GM12878 (cell line): ENCODE results near the gene IER3. TPM values are rescaled to one million over a fixed set of nuclear protein-coding genes. Genes with fewer than 3 reads are reported as not detected.

ENCODE experiments used
- ATAC-seq: fragments of 200-7000 bp; cut with Tn5 transposase; 3 replicates; pipeline ENCODE4 v1.9.1; 2020; ENCODE audit warnings: mild to moderate bottlenecking, moderate library complexity
- BruUV-seq: library from RNA; stranded (reverse); fragments of 400-500 nt; replicated peaks from 2 replicates; lab custom pipeline; 2021; lab: Mats Ljungman, UMichigan
- CTCF ChIA-PET: fragments of 300-600 bp; sonication (Branson Sonifier 250); formaldehyde crosslinking; extraction: SDS; loops from one replicate; lab custom pipeline; 2021; ENCODE audit warnings: inconsistent platforms; lab: Yijun Ruan, JAX
- POLR2A ChIA-PET: fragments of 350-600 bp; formaldehyde crosslinking; extraction: SDS; loops from one replicate; lab custom pipeline; 2021; ENCODE audit warnings: inconsistent platforms; lab: Charles Lee
- RAD21 ChIA-PET: fragments of 300-600 bp; sonication (Branson Sonifier 250); formaldehyde crosslinking; loops from one replicate; lab custom pipeline; 2023; ENCODE audit warnings: antibody characterized with exemption; ENCODE audit not compliant: unreplicated experiment; lab: Charles Lee
- SMC1A ChIA-PET: fragments of 300-600 bp; sonication (Branson Sonifier 250); formaldehyde crosslinking; loops from one replicate; lab custom pipeline; 2023; ENCODE audit not compliant: unreplicated experiment, uncharacterized antibody; lab: Charles Lee
- DNase-seq: peaks from one replicate; pipeline ENCODE4 v3.0.0-alpha.2; 2011; ENCODE audit warnings: low read depth, low spot score
- FAIRE-seq: peaks from 3 replicates; lab custom pipeline; 2011; peaks lifted over from hg19 to GRCh38; lab: Jason Lieb, UNC
- H2AFZ ChIP-seq: 2 replicates; pipeline ENCODE4 v1.6.0; 2011; ENCODE audit warnings: low read depth, low read length, control low read depth; ENCODE audit not compliant: control insufficient read depth
- H3K27ac ChIP-seq: 2 replicates; pipeline ENCODE4 v1.5.1; 2011; ENCODE audit warnings: control low read depth; ENCODE audit not compliant: control insufficient read depth, insufficient read depth
- H3K27me3 ChIP-seq, 2 experiments: replicated peaks in 1 of 2; 2 replicates each; pipeline versions ENCODE4 v1.6.0 to v1.6.1; 2011; ENCODE audit warnings: low read length in 1 of 2; ENCODE audit not compliant: control insufficient read depth in 2 of 2, insufficient read depth in 2 of 2
- H3K36me3 ChIP-seq, 2 experiments: 2 replicates each; pipeline ENCODE4 v1.5.1; 2011; ENCODE audit warnings: low read length in 1 of 2; ENCODE audit not compliant: control insufficient read depth in 2 of 2, insufficient read depth in 2 of 2
- H3K4me1 ChIP-seq: 2 replicates; pipeline ENCODE4 v1.6.1; 2011; ENCODE audit warnings: mild to moderate bottlenecking, low read length, moderate library complexity, mixed read lengths; ENCODE audit not compliant: control insufficient read depth, insufficient read depth
- H3K4me2 ChIP-seq: 2 replicates; pipeline ENCODE4 v1.6.0; 2011; ENCODE audit warnings: control low read depth; ENCODE audit not compliant: control insufficient read depth, insufficient read depth
- H3K4me3 ChIP-seq: fragments of 200-600 bp; sonication (generic); 2 replicates; pipeline ENCODE4 v1.5.1; 2016
- H3K79me2 ChIP-seq: 2 replicates; pipeline ENCODE4 v1.6.0; 2011; ENCODE audit warnings: low read length; ENCODE audit not compliant: control insufficient read depth, insufficient read depth
- H3K9ac ChIP-seq: 2 replicates; pipeline ENCODE4 v1.8.0; 2011; ENCODE audit warnings: low read length, control low read depth, mixed read lengths; ENCODE audit not compliant: control insufficient read depth, insufficient read depth
- H3K9me3 ChIP-seq: replicated peaks from 3 replicates; pipeline ENCODE4 v1.5.1; 2011; ENCODE audit warnings: mild to moderate bottlenecking, low read length; ENCODE audit not compliant: control insufficient read depth, insufficient read depth
- H4K20me1 ChIP-seq: 2 replicates; pipeline ENCODE4 v1.6.0; 2011; ENCODE audit not compliant: control insufficient read depth, insufficient read depth
- ASH2L ChIP-seq: fragments of 300-600, 200-600 bp; sonication (generic); IDR thresholded peaks from 2 replicates; pipeline ENCODE4 v1.6.1; 2017; ENCODE audit warnings: low read depth, mild to moderate bottlenecking, borderline replicate concordance
- BRCA1 ChIP-seq: IDR thresholded peaks from 2 replicates; pipeline ENCODE4 v1.6.1; 2011; ENCODE audit warnings: low read depth, low read length, improper control_type of control experiment
- CBX3 ChIP-seq: fragments of 200-600 bp; sonication (generic); IDR thresholded peaks from 2 replicates; pipeline ENCODE4 v1.6.1; 2016; ENCODE audit warnings: low read depth, borderline replicate concordance
- DPF2 ChIP-seq: fragments of 450-650 bp; IDR thresholded peaks from 2 replicates; pipeline ENCODE4 v1.6.1; 2017; ENCODE audit warnings: mild to moderate bottlenecking
- IKZF1 ChIP-seq: fragments of 450-650 bp; conservative IDR thresholded peaks from 2 replicates; pipeline ENCODE4 v1.6.1; 2017; ENCODE audit warnings: antibody characterized with exemption, mild to moderate bottlenecking
- MYC ChIP-seq: IDR thresholded peaks from 2 replicates; pipeline ENCODE4 v1.6.1; 2011; ENCODE audit warnings: mild to moderate bottlenecking, low read length, moderate library complexity, inconsistent platforms; ENCODE audit not compliant: insufficient read depth, insufficient replicate concordance, insufficient read length, severe bottlenecking
- PAX8 ChIP-seq: fragments of 450-650 bp; IDR thresholded peaks from 2 replicates; pipeline ENCODE4 v1.6.1; 2017; ENCODE audit warnings: mild to moderate bottlenecking, moderate library complexity
- RAD21 ChIP-seq: IDR thresholded peaks from 2 replicates; pipeline ENCODE4 v1.6.1; 2011; ENCODE audit warnings: mild to moderate bottlenecking, low read depth, low read length, moderate library complexity; ENCODE audit not compliant: insufficient read depth
- SP1 ChIP-seq: IDR thresholded peaks from one replicate; pipeline ENCODE4 v1.6.1; 2011; ENCODE audit warnings: low read depth, low read length
- TAF1 ChIP-seq: IDR thresholded peaks from 2 replicates; pipeline ENCODE4 v1.6.1; 2011; ENCODE audit warnings: mild to moderate bottlenecking, low read depth, low read length, borderline replicate concordance
- TBL1XR1 ChIP-seq: IDR thresholded peaks from 2 replicates; pipeline ENCODE4 v1.6.1; 2012; ENCODE audit warnings: low read depth, low read length, improper control_type of control experiment
- TCF12 ChIP-seq: IDR thresholded peaks from 2 replicates; pipeline ENCODE4 v1.6.1; 2011; ENCODE audit warnings: low read depth, mild to moderate bottlenecking, low read length
- TCF7 ChIP-seq: IDR thresholded peaks from 2 replicates; pipeline ENCODE4 v1.6.1; 2014; ENCODE audit warnings: antibody characterized with exemption, borderline replicate concordance
- ZNF384 ChIP-seq: IDR thresholded peaks from 2 replicates; pipeline ENCODE4 v1.6.1; 2012; ENCODE audit warnings: low read depth, mild to moderate bottlenecking, low read length, improper control_type of control experiment, borderline replicate concordance
- WGBS: methylation state at CpG from one replicate; pipeline ENCODE4 v1.1.6; 2016; ENCODE audit warnings: low lambda C conversion rate; ENCODE audit not compliant: insufficient replicate concordance, insufficient coverage; ENCODE audit errors: missing lambda C conversion rate; 5-methylcytosine and 5-hydroxymethylcytosine counted together
- in situ Hi-C: fragments of 300-500 bp; cut with MboI; formaldehyde crosslinking; loops from 9 replicates; pipeline ENCODE4 v1.14.3; 2018; ENCODE audit warnings: mixed read lengths
- intact Hi-C: fragments of 100-400 bp; cut with micrococcal nuclease; formaldehyde crosslinking; loops from one replicate; pipeline ENCODE4 v1.14.2; 2022; ENCODE audit not compliant: unreplicated experiment
- polyA plus RNA-seq, 11 experiments: library from polyadenylated mRNA; depleted of rRNA in 4 of 11; unstranded in 6 of 11; stranded (reverse) in 5 of 11; fragments of >200 nt; fragmentation: Nextera tagmentation in 4 of 11; fragmentation: Illumina TruSeq in 1 of 11; extraction: Ambion mirVana in 4 of 11; extraction: Trizol in 1 of 11; gene quantifications; 1 replicate in 1 of 11; 2 replicates in 10 of 11; pipeline versions ENCODE4 v1.2.1 to v1.2.3, GENCODE V29; 2011 to 2016; ENCODE audit warnings: inconsistent platforms in 2 of 11, missing spikeins in 2 of 11, low read depth in 1 of 11
- total RNA-seq, 4 experiments: library from RNA; depleted of rRNA in 3 of 4; stranded (reverse); fragments of >200 nt in 3 of 4; fragmentation: Illumina TruSeq in 1 of 4; extraction: Trizol in 1 of 4; gene quantifications; 2 replicates each; pipeline versions ENCODE4 v1.2.1 to v1.2.3, GENCODE V29; 2013 to 2021
- TF ChIP-seq, protein P1 (sequence below): fragments of 450-650 bp; IDR thresholded peaks from 2 replicates; pipeline ENCODE4 v1.6.1; 2017; ENCODE audit warnings: low read depth, mild to moderate bottlenecking, moderate library complexity
- TF ChIP-seq, protein P2 (sequence below): fragments of 150-350 bp; IDR thresholded peaks from 2 replicates; pipeline ENCODE4 v1.6.1; 2014; ENCODE audit warnings: mild to moderate bottlenecking, low read depth, low read length

Gene IER3
- total and polyA plus RNA-seq, 10 of the 15 experiments (the other 5 are each of a cell fraction or from before 2014, with no cell fraction given): 1.9 to 100 (median 32.3) TPM

- ChIA-PET RAD21 (no interaction called here), POLR2A (interaction anchor here (1.8 kb wide), 1 partner anchor 20 kb away, joined by 7 read pairs; no protein-coding TSS in a partner anchor), SMC1A (interaction anchor here (0.7 to 6.3 kb wide), 7 partner anchors 8 to 39 kb away, joined by 4 to 50 read pairs (median 6); no protein-coding TSS in a partner anchor), CTCF (interaction anchor here (0.9 to 3.2 kb wide), 4 partner anchors 11 to 23 kb away, joined by 3 to 15 read pairs (median 4); no protein-coding TSS in a partner anchor)
- H3K79me2 ChIP-seq: no peaks in the 10 kb centered on the region
- no peak overlapping the region for H2AFZ ChIP-seq
- TF ChIP-seq TCF7: no peak
- TF ChIP-seq CBX3: no peak
- no peak for TF ChIP-seq ASH2L
- TF ChIP-seq, protein P1, sequence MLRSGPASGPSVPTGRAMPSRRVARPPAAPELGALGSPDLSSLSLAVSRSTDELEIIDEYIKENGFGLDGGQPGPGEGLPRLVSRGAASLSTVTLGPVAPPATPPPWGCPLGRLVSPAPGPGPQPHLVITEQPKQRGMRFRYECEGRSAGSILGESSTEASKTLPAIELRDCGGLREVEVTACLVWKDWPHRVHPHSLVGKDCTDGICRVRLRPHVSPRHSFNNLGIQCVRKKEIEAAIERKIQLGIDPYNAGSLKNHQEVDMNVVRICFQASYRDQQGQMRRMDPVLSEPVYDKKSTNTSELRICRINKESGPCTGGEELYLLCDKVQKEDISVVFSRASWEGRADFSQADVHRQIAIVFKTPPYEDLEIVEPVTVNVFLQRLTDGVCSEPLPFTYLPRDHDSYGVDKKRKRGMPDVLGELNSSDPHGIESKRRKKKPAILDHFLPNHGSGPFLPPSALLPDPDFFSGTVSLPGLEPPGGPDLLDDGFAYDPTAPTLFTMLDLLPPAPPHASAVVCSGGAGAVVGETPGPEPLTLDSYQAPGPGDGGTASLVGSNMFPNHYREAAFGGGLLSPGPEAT: no peak
- no peak for TF ChIP-seq TAF1
- no peak for TF ChIP-seq SP1
- no peak for TF ChIP-seq ZNF384
- no peak for TF ChIP-seq TCF12
- no peak for TF ChIP-seq RAD21
- no peak for TF ChIP-seq PAX8
- no peak for TF ChIP-seq BRCA1
- TF ChIP-seq, protein P2, sequence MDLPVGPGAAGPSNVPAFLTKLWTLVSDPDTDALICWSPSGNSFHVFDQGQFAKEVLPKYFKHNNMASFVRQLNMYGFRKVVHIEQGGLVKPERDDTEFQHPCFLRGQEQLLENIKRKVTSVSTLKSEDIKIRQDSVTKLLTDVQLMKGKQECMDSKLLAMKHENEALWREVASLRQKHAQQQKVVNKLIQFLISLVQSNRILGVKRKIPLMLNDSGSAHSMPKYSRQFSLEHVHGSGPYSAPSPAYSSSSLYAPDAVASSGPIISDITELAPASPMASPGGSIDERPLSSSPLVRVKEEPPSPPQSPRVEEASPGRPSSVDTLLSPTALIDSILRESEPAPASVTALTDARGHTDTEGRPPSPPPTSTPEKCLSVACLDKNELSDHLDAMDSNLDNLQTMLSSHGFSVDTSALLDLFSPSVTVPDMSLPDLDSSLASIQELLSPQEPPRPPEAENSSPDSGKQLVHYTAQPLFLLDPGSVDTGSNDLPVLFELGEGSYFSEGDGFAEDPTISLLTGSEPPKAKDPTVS: no peak
- TF ChIP-seq DPF2: no peak
- no peak for TF ChIP-seq TBL1XR1
- TF ChIP-seq IKZF1: no peak
- TF ChIP-seq MYC: no peak
- ATAC-seq: no peak
- no peaks in the 10 kb centered on the region for H3K9me3 ChIP-seq
- BruUV-seq: no TSS peak
- H3K27me3 ChIP-seq: no peaks in the 10 kb centered on the region
- no peak for FAIRE-seq
- H3K4me2 ChIP-seq: no peak overlapping the region
- H3K9ac ChIP-seq: no peak overlapping the region
- H3K36me3 ChIP-seq: no peaks in the 10 kb centered on the region
- no peak overlapping the region for H3K4me3 ChIP-seq
- H3K27ac ChIP-seq: no peak overlapping the region
- in situ Hi-C loops (no loop called here), intact Hi-C loops (no loop called here)
- DNase-seq: no peak
- WGBS: 42% methylated on average over 1 of the region's 1 CpG
- peaks cover 20% of the 10 kb centered on the region for H3K4me1 ChIP-seq
- H4K20me1 ChIP-seq: no peaks in the 10 kb centered on the region
These were observed 45.3 kb upstream of the IER3 start for GRCh38 chr6:30789606-30790005.
